ENCODE results near the gene MINDY3. TPM values are rescaled to one million over a fixed set of nuclear protein-coding genes. Genes with fewer than 3 reads are reported as not detected.

The MINDY3 gene
- polyA plus RNA-seq, 1 experiment: 28.7 TPM

DNA sequence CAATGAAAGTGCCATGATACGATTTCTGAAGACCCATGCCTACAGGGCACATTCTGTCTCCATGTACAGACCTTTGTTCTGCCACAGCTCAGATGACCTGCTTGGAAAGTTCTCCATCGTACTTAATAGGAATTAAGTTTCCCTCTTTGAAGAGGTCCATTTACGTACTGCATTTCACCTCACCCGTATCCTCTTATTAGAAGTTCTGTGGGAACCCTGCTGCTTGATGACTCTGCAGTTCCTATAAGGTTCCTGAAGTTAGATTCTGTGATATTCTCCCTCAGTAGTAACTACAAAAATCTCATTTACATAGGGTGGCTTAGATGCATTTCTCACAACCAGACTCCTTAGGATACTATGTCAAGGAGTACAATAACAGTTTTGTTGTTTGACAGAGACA, 50.9 kb downstream of the MINDY3 start:
- DNase-seq (ENCODE audit: low read depth, low spot score): no peak
- no peak overlapping the region for H3K27ac ChIP-seq (ENCODE audit: low read depth, low read length)
- no peaks in the 10 kb centered on the region for H3K27me3 ChIP-seq (ENCODE audit: control insufficient read depth, insufficient read depth, low read length)
- ChIA-PET POLR2A (no interaction called here), CTCF (no interaction called here)
- no peaks in the 10 kb centered on the region for H3K9me3 ChIP-seq (ENCODE audit: control insufficient read depth, insufficient read depth, low read length)
- H3K4me3 ChIP-seq (ENCODE audit: low read depth, low read length): no peak overlapping the region
- TF ChIP-seq, protein P1, sequence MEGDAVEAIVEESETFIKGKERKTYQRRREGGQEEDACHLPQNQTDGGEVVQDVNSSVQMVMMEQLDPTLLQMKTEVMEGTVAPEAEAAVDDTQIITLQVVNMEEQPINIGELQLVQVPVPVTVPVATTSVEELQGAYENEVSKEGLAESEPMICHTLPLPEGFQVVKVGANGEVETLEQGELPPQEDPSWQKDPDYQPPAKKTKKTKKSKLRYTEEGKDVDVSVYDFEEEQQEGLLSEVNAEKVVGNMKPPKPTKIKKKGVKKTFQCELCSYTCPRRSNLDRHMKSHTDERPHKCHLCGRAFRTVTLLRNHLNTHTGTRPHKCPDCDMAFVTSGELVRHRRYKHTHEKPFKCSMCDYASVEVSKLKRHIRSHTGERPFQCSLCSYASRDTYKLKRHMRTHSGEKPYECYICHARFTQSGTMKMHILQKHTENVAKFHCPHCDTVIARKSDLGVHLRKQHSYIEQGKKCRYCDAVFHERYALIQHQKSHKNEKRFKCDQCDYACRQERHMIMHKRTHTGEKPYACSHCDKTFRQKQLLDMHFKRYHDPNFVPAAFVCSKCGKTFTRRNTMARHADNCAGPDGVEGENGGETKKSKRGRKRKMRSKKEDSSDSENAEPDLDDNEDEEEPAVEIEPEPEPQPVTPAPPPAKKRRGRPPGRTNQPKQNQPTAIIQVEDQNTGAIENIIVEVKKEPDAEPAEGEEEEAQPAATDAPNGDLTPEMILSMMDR (IDR thresholded peaks at IDR 0.05; ENCODE audit: low read depth, low read length): no peak

DNA sequence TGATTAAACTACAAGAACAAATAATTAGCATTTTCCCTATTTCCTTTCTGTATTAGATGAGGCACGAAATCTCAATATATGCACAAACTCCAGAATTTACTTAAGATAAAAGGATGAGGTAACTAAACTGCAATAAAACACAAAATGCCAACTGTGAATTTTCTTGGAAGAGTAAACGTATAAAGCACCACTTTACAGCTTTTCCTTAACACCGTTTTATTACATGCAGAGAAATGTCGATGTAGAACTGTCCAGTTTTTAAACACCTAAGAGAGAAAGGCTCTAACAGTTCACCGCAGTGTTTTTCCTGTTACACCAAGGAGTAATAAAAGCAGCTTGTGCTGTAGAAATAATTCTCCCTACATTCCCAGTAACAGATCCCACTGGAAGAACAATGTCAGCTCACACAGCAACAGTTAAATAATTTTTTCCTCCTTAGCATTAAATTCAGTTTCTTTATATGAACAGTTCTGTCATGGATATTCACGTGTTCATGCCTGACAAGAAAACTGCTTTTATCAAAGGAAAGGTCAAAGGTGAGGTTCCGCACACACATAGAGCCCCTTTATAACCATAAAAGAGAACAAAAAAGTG, 52.0 kb downstream of the MINDY3 start:
- H3K9me3 ChIP-seq (ENCODE audit: control insufficient read depth, insufficient read depth, low read length): no peaks in the 10 kb centered on the region
- ChIA-PET POLR2A (no interaction called here), CTCF (interaction anchor here (0.9 kb wide), 1 partner anchor 380 kb away, joined by 3 read pairs; no protein-coding TSS in a partner anchor)
- H3K27ac ChIP-seq (ENCODE audit: low read depth, low read length): no peak overlapping the region
- TF ChIP-seq, protein P1 (IDR thresholded peaks at IDR 0.05; ENCODE audit: low read depth, low read length): no peak
- DNase-seq (ENCODE audit: low read depth, low spot score): no peak
- H3K4me3 ChIP-seq (ENCODE audit: low read depth, low read length): no peak overlapping the region
- H3K27me3 ChIP-seq (ENCODE audit: control insufficient read depth, insufficient read depth, low read length): no peaks in the 10 kb centered on the region

GRCh38 chr10:15805395-15806058, 54.8 kb downstream of the MINDY3 start:
- ChIA-PET CTCF (interaction anchor here (0.9 kb wide), 1 partner anchor 13 kb away, joined by 3 read pairs; no protein-coding TSS in a partner anchor), POLR2A (no interaction called here)
- TF ChIP-seq, protein P1 (IDR thresholded peaks at IDR 0.05; ENCODE audit: low read depth, low read length): no peak
- Histone ChIP-seq H3K27ac (ENCODE audit: low read depth, low read length) (no peak overlapping the region), H3K27me3 (ENCODE audit: control insufficient read depth, insufficient read depth, low read length) (no peaks in the 10 kb centered on the region), H3K9me3 (ENCODE audit: control insufficient read depth, insufficient read depth, low read length) (no peaks in the 10 kb centered on the region), H3K4me3 (ENCODE audit: low read depth, low read length) (no peak overlapping the region)
- no peak for DNase-seq (ENCODE audit: low read depth, low spot score)

DNA sequence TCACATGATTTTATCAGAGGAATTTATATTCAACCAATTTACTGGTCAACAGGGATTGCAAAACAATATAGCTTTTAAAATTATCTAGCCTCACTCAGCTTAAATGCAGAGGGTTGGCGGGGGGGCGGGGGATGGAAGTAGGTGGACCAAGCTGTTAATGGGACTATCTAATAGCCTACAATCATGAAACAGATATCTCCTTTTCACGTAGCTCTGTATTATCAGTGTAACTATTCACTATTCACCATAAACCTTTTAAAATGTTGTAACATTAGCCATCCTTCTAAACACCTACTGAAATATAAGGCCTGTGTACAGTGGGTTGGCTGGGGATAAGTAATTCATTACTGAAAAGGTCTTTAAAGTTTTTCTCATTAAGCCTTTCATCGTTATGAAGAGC, 56.2 kb downstream of the MINDY3 start:
- no peak overlapping the region for H3K27ac ChIP-seq (ENCODE audit: low read depth, low read length)
- H3K4me3 ChIP-seq (ENCODE audit: low read depth, low read length): no peak overlapping the region
- TF ChIP-seq, protein P1 (IDR thresholded peaks at IDR 0.05; ENCODE audit: low read depth, low read length): no peak
- H3K27me3 ChIP-seq (ENCODE audit: control insufficient read depth, insufficient read depth, low read length): no peaks in the 10 kb centered on the region
- DNase-seq (ENCODE audit: low read depth, low spot score): no peak
- H3K9me3 ChIP-seq (ENCODE audit: control insufficient read depth, insufficient read depth, low read length): no peaks in the 10 kb centered on the region
- POLR2A ChIA-PET: interaction anchor here (0.7 kb wide), 1 partner anchor 15 kb away, joined by 6 read pairs; no protein-coding TSS in a partner anchor
- CTCF ChIA-PET: interaction anchor here (0.5 to 1.1 kb wide), 5 partner anchors 22 to 1628 kb away, joined by 3 to 6 read pairs (median 3); no protein-coding TSS in a partner anchor

DNA sequence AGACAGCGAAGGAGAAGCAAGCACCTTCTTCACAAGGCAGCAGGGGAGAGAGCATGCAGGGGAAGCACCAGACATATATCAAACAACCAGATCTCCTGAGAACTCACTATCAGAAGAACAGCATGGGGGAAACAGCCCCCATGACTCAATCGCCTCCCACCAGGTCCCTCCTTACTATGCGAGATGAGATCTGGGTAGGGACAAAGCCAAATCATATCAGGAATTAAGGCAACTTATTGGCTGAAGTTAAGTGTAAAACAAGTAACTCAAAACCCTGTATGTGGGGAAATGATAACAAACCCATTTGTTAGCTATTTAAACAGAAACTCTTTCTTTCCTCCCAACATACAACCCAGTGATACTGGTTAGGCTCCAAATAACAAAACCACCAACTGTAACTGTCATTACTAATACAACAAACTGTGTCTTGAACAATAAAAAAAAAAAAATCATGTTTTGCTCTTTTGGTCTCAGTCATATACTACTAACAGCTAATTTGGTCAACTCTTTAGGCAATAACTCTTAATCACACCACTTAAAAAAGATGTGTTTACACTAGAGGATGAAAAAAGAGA, 57.8 kb downstream of the MINDY3 start:
- CTCF ChIA-PET: interaction anchor here (0.6 to 1.1 kb wide), 2 partner anchors 217 to 374 kb away, joined by 3 read pairs; no protein-coding TSS in a partner anchor
- no peak overlapping the region for H3K27ac ChIP-seq (ENCODE audit: low read depth, low read length)
- H3K4me3 ChIP-seq (ENCODE audit: low read depth, low read length): no peak overlapping the region
- no peak for DNase-seq (ENCODE audit: low read depth, low spot score)
- H3K9me3 ChIP-seq (ENCODE audit: control insufficient read depth, insufficient read depth, low read length): no peaks in the 10 kb centered on the region
- TF ChIP-seq, protein P1 (IDR thresholded peaks at IDR 0.05; ENCODE audit: low read depth, low read length): no peak
- H3K27me3 ChIP-seq (ENCODE audit: control insufficient read depth, insufficient read depth, low read length): no peaks in the 10 kb centered on the region
- POLR2A ChIA-PET: interaction anchor here (0.6 kb wide), 1 partner anchor 13 kb away, joined by 4 read pairs; no protein-coding TSS in a partner anchor

Data from AG04450 (cell line).